BE2C (cell line): ENCODE results near the gene SPAG9.

ENCODE experiments used
- DNase-seq: peaks from one replicate; pipeline ENCODE4 v3.0.0-alpha.2; 2020
- H3K27me3 ChIP-seq: fragments of 250-450 bp; sonication (Bioruptor Pico); 2 replicates; pipeline ENCODE4 v1.5.1; 2020; ENCODE audit warnings: mild to moderate bottlenecking
- H3K36me3 ChIP-seq: fragments of 250-450 bp; sonication (Bioruptor Pico); 2 replicates; pipeline ENCODE4 v1.5.1; 2020; ENCODE audit warnings: mild to moderate bottlenecking
- H3K4me1 ChIP-seq: fragments of 250-450 bp; sonication (Bioruptor Pico); 2 replicates; pipeline ENCODE4 v1.5.1; 2020
- H3K4me3 ChIP-seq: 2 replicates; pipeline ENCODE4 v1.5.1; 2011; ENCODE audit warnings: low read depth, low read length
- H3K9me3 ChIP-seq: fragments of 250-450 bp; sonication (Bioruptor Pico); 2 replicates; pipeline ENCODE4 v1.5.1; 2020
- TF ChIP-seq, protein P1 (sequence below): IDR thresholded peaks from 2 replicates; pipeline ENCODE4 v1.5.1; 2012; ENCODE audit warnings: mild to moderate bottlenecking, low read depth, low read length

Gene SPAG9

GRCh38 chr17:51004249-51004648, 116.4 kb downstream of the SPAG9 start:
- no peaks in the 10 kb centered on the region for H3K27me3 ChIP-seq
- no peaks in the 10 kb centered on the region for H3K4me1 ChIP-seq
- TF ChIP-seq, protein P1, sequence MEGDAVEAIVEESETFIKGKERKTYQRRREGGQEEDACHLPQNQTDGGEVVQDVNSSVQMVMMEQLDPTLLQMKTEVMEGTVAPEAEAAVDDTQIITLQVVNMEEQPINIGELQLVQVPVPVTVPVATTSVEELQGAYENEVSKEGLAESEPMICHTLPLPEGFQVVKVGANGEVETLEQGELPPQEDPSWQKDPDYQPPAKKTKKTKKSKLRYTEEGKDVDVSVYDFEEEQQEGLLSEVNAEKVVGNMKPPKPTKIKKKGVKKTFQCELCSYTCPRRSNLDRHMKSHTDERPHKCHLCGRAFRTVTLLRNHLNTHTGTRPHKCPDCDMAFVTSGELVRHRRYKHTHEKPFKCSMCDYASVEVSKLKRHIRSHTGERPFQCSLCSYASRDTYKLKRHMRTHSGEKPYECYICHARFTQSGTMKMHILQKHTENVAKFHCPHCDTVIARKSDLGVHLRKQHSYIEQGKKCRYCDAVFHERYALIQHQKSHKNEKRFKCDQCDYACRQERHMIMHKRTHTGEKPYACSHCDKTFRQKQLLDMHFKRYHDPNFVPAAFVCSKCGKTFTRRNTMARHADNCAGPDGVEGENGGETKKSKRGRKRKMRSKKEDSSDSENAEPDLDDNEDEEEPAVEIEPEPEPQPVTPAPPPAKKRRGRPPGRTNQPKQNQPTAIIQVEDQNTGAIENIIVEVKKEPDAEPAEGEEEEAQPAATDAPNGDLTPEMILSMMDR: no peak
- H3K9me3 ChIP-seq: no peaks in the 10 kb centered on the region
- DNase-seq: no peak
- peaks cover 29% of the 10 kb centered on the region for H3K36me3 ChIP-seq
- no peak overlapping the region for H3K4me3 ChIP-seq

- Histone ChIP-seq H3K4me3 (no peak overlapping the region), H3K9me3 (no peaks in the 10 kb centered on the region), H3K4me1 (no peaks in the 10 kb centered on the region), H3K36me3 (peaks cover 47% of the 10 kb centered on the region), H3K27me3 (no peaks in the 10 kb centered on the region)
- TF ChIP-seq, protein P1: peak; percentile 63
- DNase-seq: peak; percentile 25
Observed at GRCh38 chr17:51000835-51001638, 119.6 kb downstream of the SPAG9 start.

DNA sequence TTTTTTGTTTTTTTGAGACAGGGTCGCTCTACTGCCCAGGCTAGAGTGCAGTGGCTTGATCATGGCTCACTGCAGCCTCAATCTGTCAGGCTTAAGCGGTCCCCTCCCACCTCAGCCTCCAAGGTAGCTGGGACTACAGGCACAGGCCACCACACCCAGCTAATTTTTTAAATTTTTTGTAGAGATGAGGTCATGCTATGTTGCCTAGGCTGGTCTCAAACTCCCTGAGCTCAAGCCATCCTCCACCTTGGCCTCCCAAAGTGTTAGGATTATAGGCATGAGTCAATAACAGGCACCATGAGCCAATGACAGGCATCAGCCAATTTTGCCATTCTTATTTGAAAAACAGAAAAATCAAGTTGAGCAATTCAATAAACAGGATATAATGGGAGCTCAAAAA, 125.0 kb downstream of the SPAG9 start:
- Histone ChIP-seq H3K4me1 (no peaks in the 10 kb centered on the region), H3K36me3 (peaks cover 67% of the 10 kb centered on the region), H3K4me3 (no peak overlapping the region), H3K27me3 (no peaks in the 10 kb centered on the region), H3K9me3 (no peaks in the 10 kb centered on the region)
- TF ChIP-seq, protein P1: no peak
- no peak for DNase-seq

DNA sequence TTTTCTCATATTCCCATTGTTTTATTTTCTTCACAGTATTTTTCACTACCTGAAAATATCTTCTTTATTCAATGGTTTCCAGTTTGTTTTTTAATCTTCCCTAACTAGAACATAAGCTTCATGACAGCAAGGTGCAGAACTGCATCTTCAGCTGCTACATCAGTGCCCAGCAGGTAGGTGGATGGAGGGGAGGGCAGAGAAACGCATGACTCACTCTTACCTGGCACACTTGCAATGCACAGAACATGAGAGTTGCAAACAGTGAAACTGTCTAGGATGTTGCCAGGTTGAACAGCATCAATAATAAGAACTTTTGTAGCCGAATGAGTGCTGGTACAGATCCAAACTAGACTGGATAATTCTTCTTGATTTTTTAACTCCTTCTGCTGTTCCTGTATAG, 127.1 kb downstream of the SPAG9 start:
- DNase-seq: no peak
- no peaks in the 10 kb centered on the region for H3K9me3 ChIP-seq
- H3K27me3 ChIP-seq: no peaks in the 10 kb centered on the region
- H3K36me3 ChIP-seq: peaks cover 71% of the 10 kb centered on the region
- no peaks in the 10 kb centered on the region for H3K4me1 ChIP-seq
- no peak overlapping the region for H3K4me3 ChIP-seq
- TF ChIP-seq, protein P1: no peak

- no peaks in the 10 kb centered on the region for H3K4me1 ChIP-seq
- TF ChIP-seq, protein P1: no peak
- H3K36me3 ChIP-seq: peaks cover 47% of the 10 kb centered on the region
- DNase-seq: no peak
- H3K4me3 ChIP-seq: no peak overlapping the region
- no peaks in the 10 kb centered on the region for H3K27me3 ChIP-seq
- no peaks in the 10 kb centered on the region for H3K9me3 ChIP-seq
Observed at GRCh38 chr17:50989149-50989548, 131.5 kb downstream of the SPAG9 start.

- TF ChIP-seq, protein P1: no peak
- Histone ChIP-seq H3K4me1 (no peaks in the 10 kb centered on the region), H3K36me3 (peaks cover 41% of the 10 kb centered on the region), H3K9me3 (no peaks in the 10 kb centered on the region), H3K27me3 (no peaks in the 10 kb centered on the region), H3K4me3 (no peak overlapping the region)
- no peak for DNase-seq
Observed at GRCh38 chr17:50988427-50988826, 132.2 kb downstream of the SPAG9 start.
